IPS-20b (cell line): ENCODE data around the gene APP.

Experiments
- H3K27ac ChIP-seq: one replicate; pipeline ENCODE4 v1.5.1; 2013; ENCODE audit warnings: low read length
- H3K27me3 ChIP-seq: 2 replicates; pipeline ENCODE4 v1.6.1; 2013; ENCODE audit warnings: mild to moderate bottlenecking, low read length, inconsistent platforms; ENCODE audit not compliant: insufficient read depth
- H3K36me3 ChIP-seq: 2 replicates; pipeline ENCODE4 v1.6.1; 2013; ENCODE audit warnings: low read depth, mild to moderate bottlenecking, inconsistent platforms, low read length, moderate library complexity; ENCODE audit not compliant: insufficient read depth
- H3K4me1 ChIP-seq: 2 replicates; pipeline ENCODE4 v1.6.1; 2013; ENCODE audit warnings: mild to moderate bottlenecking, control low read depth, inconsistent platforms, low read length, moderate library complexity; ENCODE audit not compliant: insufficient read depth
- H3K4me3 ChIP-seq: 2 replicates; pipeline ENCODE4 v1.5.1; 2013; ENCODE audit warnings: mild to moderate bottlenecking, low read length, inconsistent platforms
- H3K9ac ChIP-seq: 2 replicates; pipeline ENCODE4 v1.6.1; 2013; ENCODE audit warnings: low read depth, mild to moderate bottlenecking, inconsistent platforms, low read length, moderate library complexity
- H3K9me3 ChIP-seq: 2 replicates; pipeline ENCODE4 v1.6.1; 2013; ENCODE audit warnings: mild to moderate bottlenecking, low read depth, low read length, inconsistent platforms; ENCODE audit not compliant: insufficient read depth

Gene APP

GRCh38 chr21:25872271-25872670 lies 298.3 kb downstream of the APP start:
- Histone ChIP-seq H3K4me3 (no peak overlapping the region), H3K9ac (no peak overlapping the region), H3K27ac (no peak overlapping the region), H3K9me3 (no peaks in the 10 kb centered on the region), H3K4me1 (peaks cover 3% of the 10 kb centered on the region; the same call in 1 of the 2 replicates), H3K36me3 (no peaks in the 10 kb centered on the region), H3K27me3 (no peaks in the 10 kb centered on the region)

DNA sequence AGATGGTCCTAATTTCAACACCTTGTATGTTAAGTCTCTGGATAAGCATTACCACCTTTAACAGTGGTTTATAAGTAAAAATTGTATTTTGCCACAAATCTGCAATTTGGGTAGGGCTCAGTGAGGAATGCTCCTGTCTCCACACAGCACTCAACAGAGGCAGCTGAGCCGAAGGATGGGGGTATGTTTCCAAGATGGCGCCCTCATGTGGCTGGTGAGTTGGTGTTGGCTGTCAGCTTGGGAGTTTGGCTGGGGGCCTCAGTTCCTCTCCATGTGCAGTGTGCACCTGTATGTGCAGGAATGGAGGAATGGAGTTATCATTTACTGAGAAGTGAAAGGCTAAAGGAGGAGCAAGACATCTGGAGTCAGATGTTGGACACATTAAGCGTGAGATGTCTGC lies 299.0 kb downstream of the APP start:
- Histone ChIP-seq H3K9ac (no peak overlapping the region), H3K27me3 (no peaks in the 10 kb centered on the region), H3K4me3 (no peak overlapping the region), H3K4me1 (peaks cover 3% of the 10 kb centered on the region; the same call in 1 of the 2 replicates), H3K36me3 (no peaks in the 10 kb centered on the region), H3K9me3 (no peaks in the 10 kb centered on the region), H3K27ac (no peak overlapping the region)

DNA sequence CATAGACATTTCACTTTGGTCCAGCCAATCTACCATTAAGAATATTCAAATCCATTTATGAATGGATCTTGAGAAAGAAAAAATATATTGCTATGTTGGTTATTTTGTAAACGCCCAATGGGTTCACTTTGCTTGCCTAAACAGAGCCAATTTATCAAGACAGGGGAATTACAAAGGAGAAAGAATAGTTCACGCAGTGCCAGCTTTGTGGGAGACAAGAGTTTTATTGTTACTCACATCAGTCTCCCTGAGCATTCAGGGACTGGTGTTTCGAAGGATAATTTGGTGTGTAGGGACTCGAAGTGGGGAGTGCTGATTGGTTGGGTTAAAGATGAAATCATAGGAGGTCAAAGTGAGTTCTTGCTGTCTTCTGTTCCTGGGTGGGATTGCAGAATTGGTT lies 300.5 kb downstream of the APP start:
- no peaks in the 10 kb centered on the region for H3K9me3 ChIP-seq
- H3K4me3 ChIP-seq, result no peak overlapping the region
- H3K27me3 ChIP-seq, result no peaks in the 10 kb centered on the region
- no peak overlapping the region for H3K9ac ChIP-seq
- H3K4me1 ChIP-seq, result peaks cover 3% of the 10 kb centered on the region; the same call in 1 of the 2 replicates
- no peak overlapping the region for H3K27ac ChIP-seq
- H3K36me3 ChIP-seq, result no peaks in the 10 kb centered on the region

DNA sequence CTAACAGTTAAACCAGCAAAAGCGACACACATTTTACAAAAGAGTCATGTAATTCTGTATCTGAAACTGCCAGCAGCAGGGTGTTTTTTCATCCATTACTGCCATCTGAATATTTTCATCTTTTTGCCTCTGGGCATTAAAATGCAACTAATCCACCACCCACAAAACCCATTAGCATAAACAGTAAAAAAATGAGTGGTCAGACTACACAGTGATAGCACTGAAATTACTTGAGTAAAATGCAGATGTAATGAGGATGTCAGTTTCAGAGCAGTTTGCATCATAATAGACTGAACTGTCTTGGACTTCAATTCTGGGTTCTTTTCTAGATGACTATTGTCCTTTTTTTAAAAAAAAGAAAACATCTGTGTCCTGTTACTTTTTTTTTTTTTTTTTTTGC lies 303.5 kb downstream of the APP start:
- Histone ChIP-seq H3K27me3 (no peaks in the 10 kb centered on the region), H3K9ac (no peak overlapping the region), H3K27ac (no peak overlapping the region), H3K36me3 (no peaks in the 10 kb centered on the region), H3K4me1 (peaks cover 3% of the 10 kb centered on the region; the same call in 1 of the 2 replicates), H3K9me3 (no peaks in the 10 kb centered on the region), H3K4me3 (no peak overlapping the region)

- H3K36me3 ChIP-seq, result no peaks in the 10 kb centered on the region
- H3K9ac ChIP-seq, result no peak overlapping the region
- H3K27me3 ChIP-seq, result no peaks in the 10 kb centered on the region
- peaks cover 3% of the 10 kb centered on the region; the same call in 1 of the 2 replicates for H3K4me1 ChIP-seq
- no peaks in the 10 kb centered on the region for H3K9me3 ChIP-seq
- H3K27ac ChIP-seq, result no peak overlapping the region
- H3K4me3 ChIP-seq, result no peak overlapping the region
Observed at GRCh38 chr21:25863747-25864146, 306.8 kb downstream of the APP start.

DNA sequence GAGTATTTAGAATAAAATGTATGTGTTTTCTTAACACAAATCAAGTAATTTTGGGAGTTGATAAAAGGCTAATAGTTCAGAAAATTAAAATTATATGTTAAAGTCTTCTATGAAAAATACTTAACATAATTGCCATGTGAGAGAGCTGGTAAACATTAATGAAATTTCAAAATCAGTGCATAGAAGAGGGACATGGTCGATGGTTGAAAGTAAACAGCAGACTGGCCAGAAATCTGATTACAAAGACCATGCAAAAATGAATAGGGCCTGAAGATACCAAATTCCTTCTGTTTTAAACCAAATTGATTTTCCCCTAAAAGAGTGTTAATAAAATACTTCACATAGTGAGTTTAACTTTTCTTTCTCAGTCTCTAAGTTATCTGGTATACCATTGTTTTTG lies 307.5 kb downstream of the APP start:
- Histone ChIP-seq H3K27me3 (no peaks in the 10 kb centered on the region), H3K27ac (no peak overlapping the region), H3K4me3 (no peak overlapping the region), H3K4me1 (peaks cover 3% of the 10 kb centered on the region; the same call in 1 of the 2 replicates), H3K9me3 (no peaks in the 10 kb centered on the region), H3K9ac (no peak overlapping the region), H3K36me3 (no peaks in the 10 kb centered on the region)

DNA sequence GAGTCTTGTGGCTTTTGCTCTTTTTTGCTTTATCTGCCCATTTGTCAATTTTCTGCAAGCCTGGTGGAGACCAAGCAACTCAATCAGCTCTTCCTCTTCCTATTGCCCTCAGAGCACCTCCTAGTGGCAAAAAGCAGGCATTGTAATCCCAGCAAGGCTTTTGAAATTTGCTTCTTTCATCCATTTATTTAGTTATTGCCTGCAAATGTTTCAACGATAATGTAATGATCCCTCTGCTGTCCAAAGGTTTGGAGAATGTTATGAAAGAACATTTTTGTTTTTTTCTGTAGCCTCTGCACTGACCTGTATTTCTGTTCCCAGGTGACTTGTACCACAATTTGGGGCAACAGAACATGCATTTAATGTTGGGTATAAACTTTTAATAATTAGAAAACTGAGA lies 308.0 kb downstream of the APP start:
- Histone ChIP-seq H3K4me1 (no peaks in the 10 kb centered on the region), H3K27me3 (no peaks in the 10 kb centered on the region), H3K9ac (no peak overlapping the region), H3K27ac (no peak overlapping the region), H3K4me3 (no peak overlapping the region), H3K9me3 (no peaks in the 10 kb centered on the region), H3K36me3 (no peaks in the 10 kb centered on the region)

- Histone ChIP-seq H3K27me3 (no peaks in the 10 kb centered on the region), H3K9ac (no peak overlapping the region), H3K4me3 (no peak overlapping the region), H3K27ac (no peak overlapping the region), H3K9me3 (no peaks in the 10 kb centered on the region), H3K36me3 (no peaks in the 10 kb centered on the region), H3K4me1 (no peaks in the 10 kb centered on the region)
Observed at GRCh38 chr21:25862112-25862511, 308.5 kb downstream of the APP start.

DNA sequence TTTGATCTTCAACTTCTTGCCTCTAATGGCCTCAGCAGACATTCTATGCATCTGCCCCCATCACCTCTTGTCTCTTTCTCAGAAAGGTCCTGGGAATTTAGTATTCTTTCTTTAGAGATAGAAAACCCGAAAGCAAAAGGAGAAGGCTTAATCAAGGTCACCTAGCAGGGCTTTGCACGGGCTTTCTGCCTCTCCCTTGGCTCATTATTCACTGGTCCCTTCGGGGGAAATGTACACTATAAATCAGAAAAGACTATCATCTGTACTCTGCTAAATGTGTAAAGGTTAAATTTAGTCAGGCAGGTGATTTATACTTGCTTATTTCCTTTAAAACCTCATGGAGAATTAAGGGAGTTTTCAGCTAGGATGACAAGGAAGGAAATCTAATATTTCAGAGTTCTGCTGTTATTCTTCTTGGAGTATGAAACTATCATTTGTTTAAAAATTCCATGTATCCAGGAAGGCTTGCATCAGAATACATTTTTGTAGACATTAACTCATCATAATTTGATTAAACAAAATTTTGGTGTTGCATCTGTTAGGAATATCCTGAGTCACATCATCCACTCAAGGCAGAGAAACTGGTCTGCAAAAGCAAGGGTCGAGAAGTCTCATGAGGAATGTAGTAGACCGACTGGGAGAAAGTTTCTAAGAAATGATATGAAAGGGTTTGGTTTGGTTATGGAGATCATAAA lies 311.2 kb downstream of the APP start:
- no peaks in the 10 kb centered on the region for H3K4me1 ChIP-seq
- no peaks in the 10 kb centered on the region for H3K27me3 ChIP-seq
- H3K9me3 ChIP-seq, result no peaks in the 10 kb centered on the region; the same call in 1 of the 2 replicates
- no peak overlapping the region for H3K9ac ChIP-seq
- no peaks in the 10 kb centered on the region for H3K36me3 ChIP-seq
- H3K4me3 ChIP-seq, result no peak overlapping the region
- no peak overlapping the region for H3K27ac ChIP-seq

DNA sequence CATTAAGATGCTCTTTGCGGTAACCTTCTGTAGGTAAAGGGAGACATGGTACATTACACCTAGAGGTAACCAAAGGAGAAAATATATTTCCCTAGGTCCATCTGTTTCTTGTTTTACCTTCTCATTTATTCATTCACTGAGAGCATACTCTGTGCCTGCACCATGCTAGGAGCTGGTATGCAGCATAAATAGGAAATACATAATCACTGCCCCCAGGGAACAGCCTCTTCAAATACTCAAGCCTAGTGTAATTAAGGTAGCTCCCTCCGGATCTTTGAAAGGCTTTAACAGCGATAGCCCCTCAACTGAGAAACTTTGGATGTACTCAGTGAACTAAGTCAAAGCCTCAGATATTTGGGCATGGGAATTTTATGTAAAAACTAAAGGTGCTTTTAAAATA lies 312.2 kb downstream of the APP start:
- Histone ChIP-seq H3K9ac (no peak overlapping the region), H3K27me3 (no peaks in the 10 kb centered on the region), H3K4me3 (no peak overlapping the region), H3K9me3 (no peaks in the 10 kb centered on the region; the same call in 1 of the 2 replicates), H3K4me1 (no peaks in the 10 kb centered on the region), H3K36me3 (no peaks in the 10 kb centered on the region), H3K27ac (no peak overlapping the region)

GRCh38 chr21:25857308-25858074 lies 313.1 kb downstream of the APP start:
- H3K27ac ChIP-seq, result no peak overlapping the region
- H3K4me1 ChIP-seq, result no peaks in the 10 kb centered on the region

DNA sequence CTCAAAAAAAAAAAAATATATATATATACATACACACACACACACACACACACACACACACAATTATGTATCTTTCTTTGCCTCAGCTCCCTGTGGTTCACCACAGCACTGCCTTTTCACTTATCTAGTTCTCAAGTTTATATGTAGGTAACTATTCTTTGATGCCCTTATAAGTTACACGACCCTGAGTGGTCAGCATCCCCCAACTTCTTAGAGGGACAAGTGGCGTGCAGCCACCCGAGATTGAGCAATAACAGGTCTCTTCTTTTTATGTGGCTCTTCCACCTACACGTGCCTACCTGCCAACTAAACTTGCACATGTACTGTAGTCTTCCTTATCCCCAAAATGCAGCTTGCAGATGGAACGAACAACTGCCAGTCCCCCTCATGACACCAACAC lies 315.0 kb downstream of the APP start:
- Histone ChIP-seq H3K4me1 (no peaks in the 10 kb centered on the region), H3K9me3 (no peaks in the 10 kb centered on the region; the same call in 1 of the 2 replicates), H3K27ac (no peak overlapping the region), H3K27me3 (no peaks in the 10 kb centered on the region), H3K4me3 (no peak overlapping the region), H3K36me3 (no peaks in the 10 kb centered on the region), H3K9ac (no peak overlapping the region)

More at GRCh38 chr21:25857308-25858074, 313.1 kb downstream of the APP start:
- no peaks in the 10 kb centered on the region; the same call in 1 of the 2 replicates for H3K9me3 ChIP-seq
- H3K36me3 ChIP-seq, result no peaks in the 10 kb centered on the region
- H3K27me3 ChIP-seq, result no peaks in the 10 kb centered on the region
- H3K9ac ChIP-seq, result no peak overlapping the region
- no peak overlapping the region for H3K4me3 ChIP-seq
